ENCODE measurements around the gene C11orf52.

The C11orf52 gene

DNA sequence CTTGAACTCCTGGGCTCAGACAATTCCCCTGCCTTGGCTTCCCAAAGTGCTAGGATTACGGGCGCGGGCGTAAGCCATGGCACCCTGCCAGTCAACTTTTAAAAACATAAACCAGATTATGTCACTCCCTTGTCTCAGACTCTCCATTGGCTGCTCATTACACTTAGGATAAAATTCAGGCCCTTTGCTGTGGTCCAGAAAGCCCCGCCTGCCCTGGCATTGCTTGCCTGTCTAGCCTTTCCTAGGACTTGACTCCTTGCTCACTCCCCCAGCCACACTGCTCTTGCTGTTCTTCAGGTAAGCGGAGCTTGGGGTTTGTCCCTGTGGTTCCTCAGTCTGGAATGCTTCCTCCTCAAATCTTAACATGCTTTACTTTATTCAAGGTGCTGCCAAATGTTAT lies 48.9 kb downstream of the C11orf52 start:
- H3K9me3 ChIP-seq (ENCODE audit: insufficient read depth, low read length): no peaks in the 10 kb centered on the region
- H3K27ac ChIP-seq (ENCODE audit: low read depth, low read length): no peak overlapping the region
- no peaks in the 10 kb centered on the region for H4K20me1 ChIP-seq (ENCODE audit: low read depth, low read length)
- no peak overlapping the region for H3K9ac ChIP-seq (ENCODE audit: low read length)
- H3K4me2 ChIP-seq (ENCODE audit: low read depth, low read length, poor library complexity, severe bottlenecking): no peak overlapping the region
- H3K36me3 ChIP-seq (ENCODE audit: low read length): no peaks in the 10 kb centered on the region
- no peaks in the 10 kb centered on the region for H3K27me3 ChIP-seq (ENCODE audit: low read length)
- no peak overlapping the region for H2AFZ ChIP-seq (ENCODE audit: low read depth, low read length, severe bottlenecking)
- H3F3A ChIP-seq (ENCODE audit: insufficient read depth): no peaks in the 10 kb centered on the region
- no peak overlapping the region for H3K4me3 ChIP-seq (ENCODE audit: insufficient read depth, low read length, poor library complexity, severe bottlenecking)
- no peaks in the 10 kb centered on the region for H3K9me2 ChIP-seq (replicated peaks; ENCODE audit: insufficient read depth, low read length)
- H3K79me2 ChIP-seq (ENCODE audit: insufficient read depth, low read length): no peaks in the 10 kb centered on the region
- TF ChIP-seq EZH2phosphoT487 (conservative IDR thresholded peaks at IDR 0.05; ENCODE audit: low read length): no peak
- TF ChIP-seq, protein P1, sequence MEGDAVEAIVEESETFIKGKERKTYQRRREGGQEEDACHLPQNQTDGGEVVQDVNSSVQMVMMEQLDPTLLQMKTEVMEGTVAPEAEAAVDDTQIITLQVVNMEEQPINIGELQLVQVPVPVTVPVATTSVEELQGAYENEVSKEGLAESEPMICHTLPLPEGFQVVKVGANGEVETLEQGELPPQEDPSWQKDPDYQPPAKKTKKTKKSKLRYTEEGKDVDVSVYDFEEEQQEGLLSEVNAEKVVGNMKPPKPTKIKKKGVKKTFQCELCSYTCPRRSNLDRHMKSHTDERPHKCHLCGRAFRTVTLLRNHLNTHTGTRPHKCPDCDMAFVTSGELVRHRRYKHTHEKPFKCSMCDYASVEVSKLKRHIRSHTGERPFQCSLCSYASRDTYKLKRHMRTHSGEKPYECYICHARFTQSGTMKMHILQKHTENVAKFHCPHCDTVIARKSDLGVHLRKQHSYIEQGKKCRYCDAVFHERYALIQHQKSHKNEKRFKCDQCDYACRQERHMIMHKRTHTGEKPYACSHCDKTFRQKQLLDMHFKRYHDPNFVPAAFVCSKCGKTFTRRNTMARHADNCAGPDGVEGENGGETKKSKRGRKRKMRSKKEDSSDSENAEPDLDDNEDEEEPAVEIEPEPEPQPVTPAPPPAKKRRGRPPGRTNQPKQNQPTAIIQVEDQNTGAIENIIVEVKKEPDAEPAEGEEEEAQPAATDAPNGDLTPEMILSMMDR (IDR thresholded peaks at IDR 0.05; ENCODE audit: insufficient read depth, low read length, poor library complexity, severe bottlenecking): no peak

DNA sequence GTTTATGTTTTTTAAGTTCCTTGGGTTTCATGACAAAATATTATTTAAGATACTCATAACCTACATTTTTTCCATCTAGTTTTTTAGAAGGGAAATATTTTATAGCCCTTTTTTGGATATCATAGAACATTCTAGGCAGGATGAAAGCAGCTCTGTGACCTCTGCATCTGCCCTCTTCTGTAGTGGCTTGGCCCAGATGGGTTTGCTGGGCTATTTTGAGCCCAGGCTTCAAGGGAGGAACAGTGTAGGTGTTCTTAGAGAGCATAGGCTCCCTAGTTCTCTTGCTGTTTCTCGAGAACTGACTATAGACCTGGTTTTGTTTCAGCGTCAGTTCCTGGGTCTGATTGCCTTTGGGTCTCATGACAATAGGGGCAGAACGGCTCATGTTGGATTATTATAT lies 50.6 kb downstream of the C11orf52 start:
- Histone ChIP-seq H3K27ac (ENCODE audit: low read depth, low read length) (no peak overlapping the region), H3K36me3 (ENCODE audit: low read length) (no peaks in the 10 kb centered on the region), H2AFZ (ENCODE audit: low read depth, low read length, severe bottlenecking) (no peak overlapping the region), H3F3A (ENCODE audit: insufficient read depth) (no peaks in the 10 kb centered on the region), H3K4me3 (ENCODE audit: insufficient read depth, low read length, poor library complexity, severe bottlenecking) (no peak overlapping the region), H3K9me2 (replicated peaks; ENCODE audit: insufficient read depth, low read length) (no peaks in the 10 kb centered on the region), H3K4me2 (ENCODE audit: low read depth, low read length, poor library complexity, severe bottlenecking) (no peak overlapping the region), H3K79me2 (ENCODE audit: insufficient read depth, low read length) (no peaks in the 10 kb centered on the region), H4K20me1 (ENCODE audit: low read depth, low read length) (no peaks in the 10 kb centered on the region), H3K27me3 (ENCODE audit: low read length) (no peaks in the 10 kb centered on the region), H3K9me3 (ENCODE audit: insufficient read depth, low read length) (no peaks in the 10 kb centered on the region), H3K9ac (ENCODE audit: low read length) (no peak overlapping the region)
- TF ChIP-seq, protein P1 (IDR thresholded peaks at IDR 0.05; ENCODE audit: insufficient read depth, low read length, poor library complexity, severe bottlenecking): no peak
- no peak for TF ChIP-seq EZH2phosphoT487 (conservative IDR thresholded peaks at IDR 0.05; ENCODE audit: low read length)

DNA sequence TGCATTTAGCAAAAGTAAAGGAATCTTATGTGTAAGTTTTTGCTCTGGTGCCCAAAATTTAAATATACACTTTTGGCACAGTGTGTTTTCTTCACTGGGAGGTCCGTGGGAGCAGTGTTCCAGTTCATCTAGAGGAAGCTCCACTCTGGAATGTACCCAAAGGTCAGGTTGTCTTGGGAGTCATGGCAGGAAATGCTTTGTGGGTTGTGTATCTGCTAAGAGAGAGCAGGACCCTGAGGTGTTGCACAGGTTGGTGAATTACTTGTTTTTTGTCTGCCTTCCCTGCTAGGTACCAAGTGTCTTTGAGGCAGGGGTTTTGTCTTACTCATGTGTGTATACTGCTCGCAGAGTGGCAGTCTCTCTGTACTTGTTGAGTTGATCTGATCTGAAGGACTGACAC lies 55.7 kb downstream of the C11orf52 start:
- Histone ChIP-seq H4K20me1 (ENCODE audit: low read depth, low read length) (no peaks in the 10 kb centered on the region), H3K4me2 (ENCODE audit: low read depth, low read length, poor library complexity, severe bottlenecking) (no peak overlapping the region), H3K27me3 (ENCODE audit: low read length) (no peaks in the 10 kb centered on the region), H2AFZ (ENCODE audit: low read depth, low read length, severe bottlenecking) (no peak overlapping the region), H3K4me3 (ENCODE audit: insufficient read depth, low read length, poor library complexity, severe bottlenecking) (no peak overlapping the region), H3K27ac (ENCODE audit: low read depth, low read length) (no peak overlapping the region), H3K9ac (ENCODE audit: low read length) (no peak overlapping the region), H3K9me3 (ENCODE audit: insufficient read depth, low read length) (no peaks in the 10 kb centered on the region), H3K79me2 (ENCODE audit: insufficient read depth, low read length) (no peaks in the 10 kb centered on the region), H3K36me3 (ENCODE audit: low read length) (no peaks in the 10 kb centered on the region), H3K9me2 (replicated peaks; ENCODE audit: insufficient read depth, low read length) (no peaks in the 10 kb centered on the region), H3F3A (ENCODE audit: insufficient read depth) (no peaks in the 10 kb centered on the region)
- no peak for TF ChIP-seq EZH2phosphoT487 (conservative IDR thresholded peaks at IDR 0.05; ENCODE audit: low read length)
- TF ChIP-seq, protein P1 (IDR thresholded peaks at IDR 0.05; ENCODE audit: insufficient read depth, low read length, poor library complexity, severe bottlenecking): no peak
